Liver (tissue), 3 donors: ENCODE measurements around the gene ZNF536.

Source experiments
- FOXA1 ChIP-seq: IDR thresholded peaks from 2 replicates; pipeline ENCODE4 v1.6.1; 2016; ENCODE audit warnings: antibody characterized with exemption
- GABPA ChIP-seq, 2 donors: IDR thresholded peaks in 1 of 2; conservative IDR thresholded peaks in 1 of 2; 2 replicates each; pipeline ENCODE4 v1.6.1; 2016; ENCODE audit warnings: antibody characterized with exemption in 2 of 2, mild to moderate bottlenecking in 1 of 2, moderate library complexity in 1 of 2
- JUND ChIP-seq, 2 donors: IDR thresholded peaks; 2 replicates each; pipeline ENCODE4 v1.6.1; 2016; ENCODE audit warnings: antibody characterized with exemption in 2 of 2
- MAX ChIP-seq: IDR thresholded peaks from 2 replicates; pipeline ENCODE4 v1.6.1; 2016; ENCODE audit warnings: antibody characterized with exemption
- NR2F2 ChIP-seq: IDR thresholded peaks from 2 replicates; pipeline ENCODE4 v1.6.1; 2016; ENCODE audit warnings: antibody characterized with exemption
- RAD21 ChIP-seq, 2 donors: IDR thresholded peaks; 2 replicates each; pipeline ENCODE4 v1.6.1; 2016; ENCODE audit warnings: antibody characterized with exemption in 2 of 2, mild to moderate bottlenecking in 2 of 2
- SP1 ChIP-seq: IDR thresholded peaks from 2 replicates; pipeline ENCODE4 v1.6.1; 2018; ENCODE audit warnings: antibody characterized with exemption, mild to moderate bottlenecking
- TAF1 ChIP-seq: conservative IDR thresholded peaks from 2 replicates; pipeline ENCODE4 v1.6.1; 2016; ENCODE audit warnings: antibody characterized with exemption, mild to moderate bottlenecking
- YY1 ChIP-seq: IDR thresholded peaks from 2 replicates; pipeline ENCODE4 v1.6.1; 2016; ENCODE audit warnings: antibody characterized with exemption, mild to moderate bottlenecking
- TF ChIP-seq, protein P1 (sequence below): fragments of 150-350 bp; IDR thresholded peaks from 2 replicates; pipeline ENCODE4 v1.5.1; 2017; ENCODE audit warnings: improper control_type of control experiment, low read depth, low read length; ENCODE audit not compliant: missing input control
- TF ChIP-seq, protein P2 (sequence below): IDR thresholded peaks from 2 replicates; pipeline ENCODE4 v1.6.1; 2016; ENCODE audit warnings: antibody characterized with exemption, mild to moderate bottlenecking
- TF ChIP-seq, protein P3 (sequence below): IDR thresholded peaks from 2 replicates; pipeline ENCODE4 v1.6.1; 2016; ENCODE audit warnings: antibody characterized with exemption
- TF ChIP-seq, protein P4 (sequence below): IDR thresholded peaks from 2 replicates; pipeline ENCODE4 v1.6.1; 2016; ENCODE audit warnings: antibody characterized with exemption
- donor health status: healthy.
- donor health status: healthy.

- TF ChIP-seq, protein P1, sequence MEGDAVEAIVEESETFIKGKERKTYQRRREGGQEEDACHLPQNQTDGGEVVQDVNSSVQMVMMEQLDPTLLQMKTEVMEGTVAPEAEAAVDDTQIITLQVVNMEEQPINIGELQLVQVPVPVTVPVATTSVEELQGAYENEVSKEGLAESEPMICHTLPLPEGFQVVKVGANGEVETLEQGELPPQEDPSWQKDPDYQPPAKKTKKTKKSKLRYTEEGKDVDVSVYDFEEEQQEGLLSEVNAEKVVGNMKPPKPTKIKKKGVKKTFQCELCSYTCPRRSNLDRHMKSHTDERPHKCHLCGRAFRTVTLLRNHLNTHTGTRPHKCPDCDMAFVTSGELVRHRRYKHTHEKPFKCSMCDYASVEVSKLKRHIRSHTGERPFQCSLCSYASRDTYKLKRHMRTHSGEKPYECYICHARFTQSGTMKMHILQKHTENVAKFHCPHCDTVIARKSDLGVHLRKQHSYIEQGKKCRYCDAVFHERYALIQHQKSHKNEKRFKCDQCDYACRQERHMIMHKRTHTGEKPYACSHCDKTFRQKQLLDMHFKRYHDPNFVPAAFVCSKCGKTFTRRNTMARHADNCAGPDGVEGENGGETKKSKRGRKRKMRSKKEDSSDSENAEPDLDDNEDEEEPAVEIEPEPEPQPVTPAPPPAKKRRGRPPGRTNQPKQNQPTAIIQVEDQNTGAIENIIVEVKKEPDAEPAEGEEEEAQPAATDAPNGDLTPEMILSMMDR, result no peak
- no peak for TF ChIP-seq FOXA1
- TF ChIP-seq, protein P2, sequence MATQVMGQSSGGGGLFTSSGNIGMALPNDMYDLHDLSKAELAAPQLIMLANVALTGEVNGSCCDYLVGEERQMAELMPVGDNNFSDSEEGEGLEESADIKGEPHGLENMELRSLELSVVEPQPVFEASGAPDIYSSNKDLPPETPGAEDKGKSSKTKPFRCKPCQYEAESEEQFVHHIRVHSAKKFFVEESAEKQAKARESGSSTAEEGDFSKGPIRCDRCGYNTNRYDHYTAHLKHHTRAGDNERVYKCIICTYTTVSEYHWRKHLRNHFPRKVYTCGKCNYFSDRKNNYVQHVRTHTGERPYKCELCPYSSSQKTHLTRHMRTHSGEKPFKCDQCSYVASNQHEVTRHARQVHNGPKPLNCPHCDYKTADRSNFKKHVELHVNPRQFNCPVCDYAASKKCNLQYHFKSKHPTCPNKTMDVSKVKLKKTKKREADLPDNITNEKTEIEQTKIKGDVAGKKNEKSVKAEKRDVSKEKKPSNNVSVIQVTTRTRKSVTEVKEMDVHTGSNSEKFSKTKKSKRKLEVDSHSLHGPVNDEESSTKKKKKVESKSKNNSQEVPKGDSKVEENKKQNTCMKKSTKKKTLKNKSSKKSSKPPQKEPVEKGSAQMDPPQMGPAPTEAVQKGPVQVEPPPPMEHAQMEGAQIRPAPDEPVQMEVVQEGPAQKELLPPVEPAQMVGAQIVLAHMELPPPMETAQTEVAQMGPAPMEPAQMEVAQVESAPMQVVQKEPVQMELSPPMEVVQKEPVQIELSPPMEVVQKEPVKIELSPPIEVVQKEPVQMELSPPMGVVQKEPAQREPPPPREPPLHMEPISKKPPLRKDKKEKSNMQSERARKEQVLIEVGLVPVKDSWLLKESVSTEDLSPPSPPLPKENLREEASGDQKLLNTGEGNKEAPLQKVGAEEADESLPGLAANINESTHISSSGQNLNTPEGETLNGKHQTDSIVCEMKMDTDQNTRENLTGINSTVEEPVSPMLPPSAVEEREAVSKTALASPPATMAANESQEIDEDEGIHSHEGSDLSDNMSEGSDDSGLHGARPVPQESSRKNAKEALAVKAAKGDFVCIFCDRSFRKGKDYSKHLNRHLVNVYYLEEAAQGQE, result no peak
- no peak for TF ChIP-seq RAD21 (IDR thresholded peaks at IDR 0.05)
- TF ChIP-seq MAX, result no peak
- no peak for TF ChIP-seq JUND (IDR thresholded peaks at IDR 0.05)
- TF ChIP-seq GABPA (IDR thresholded peaks at IDR 0.05 in 1 of 2, conservative IDR thresholded peaks at IDR 0.05 in 1 of 2), result no peak
- TF ChIP-seq SP1, result no peak
- TF ChIP-seq, protein P3, sequence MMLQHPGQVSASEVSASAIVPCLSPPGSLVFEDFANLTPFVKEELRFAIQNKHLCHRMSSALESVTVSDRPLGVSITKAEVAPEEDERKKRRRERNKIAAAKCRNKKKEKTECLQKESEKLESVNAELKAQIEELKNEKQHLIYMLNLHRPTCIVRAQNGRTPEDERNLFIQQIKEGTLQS, result no peak
- TF ChIP-seq NR2F2, result no peak
- no peak for TF ChIP-seq TAF1
- no peak for TF ChIP-seq YY1
- TF ChIP-seq, protein P4, sequence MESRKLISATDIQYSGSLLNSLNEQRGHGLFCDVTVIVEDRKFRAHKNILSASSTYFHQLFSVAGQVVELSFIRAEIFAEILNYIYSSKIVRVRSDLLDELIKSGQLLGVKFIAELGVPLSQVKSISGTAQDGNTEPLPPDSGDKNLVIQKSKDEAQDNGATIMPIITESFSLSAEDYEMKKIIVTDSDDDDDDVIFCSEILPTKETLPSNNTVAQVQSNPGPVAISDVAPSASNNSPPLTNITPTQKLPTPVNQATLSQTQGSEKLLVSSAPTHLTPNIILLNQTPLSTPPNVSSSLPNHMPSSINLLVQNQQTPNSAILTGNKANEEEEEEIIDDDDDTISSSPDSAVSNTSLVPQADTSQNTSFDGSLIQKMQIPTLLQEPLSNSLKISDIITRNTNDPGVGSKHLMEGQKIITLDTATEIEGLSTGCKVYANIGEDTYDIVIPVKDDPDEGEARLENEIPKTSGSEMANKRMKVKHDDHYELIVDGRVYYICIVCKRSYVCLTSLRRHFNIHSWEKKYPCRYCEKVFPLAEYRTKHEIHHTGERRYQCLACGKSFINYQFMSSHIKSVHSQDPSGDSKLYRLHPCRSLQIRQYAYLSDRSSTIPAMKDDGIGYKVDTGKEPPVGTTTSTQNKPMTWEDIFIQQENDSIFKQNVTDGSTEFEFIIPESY, result no peak
Observed at GRCh38 chr19:30504272-30504671, 132.1 kb downstream of the ZNF536 start.
